OCI-LY3 (cell line): ENCODE data around the gene HPD.

Experiments
- H2AFZ ChIP-seq: fragments of 200-600, 300-600 bp; shearing (Covaris generic); 2 replicates; pipeline ENCODE4 v1.6.0; 2014; ENCODE audit warnings: antibody characterized with exemption, low read depth, low read length
- H3K27ac ChIP-seq: fragments of 200-600, 300-600 bp; sonication (generic); 2 replicates; pipeline ENCODE4 v1.5.1; 2014; ENCODE audit warnings: mild to moderate bottlenecking, low read length, moderate library complexity, mixed read lengths
- H3K27me3 ChIP-seq: fragments of 200-600, 300-600 bp; sonication (generic); 2 replicates; pipeline ENCODE4 v1.6.1; 2014; ENCODE audit warnings: low read depth, low read length, mixed read lengths
- H3K36me3 ChIP-seq: fragments of 200-600, 300-600 bp; sonication (generic); replicated peaks from 2 replicates; pipeline ENCODE3; 2014; ENCODE audit warnings: low read depth, low read length, mixed read lengths
- H3K4me1 ChIP-seq: fragments of 300-600, 200-600 bp; sonication (generic); 2 replicates; pipeline ENCODE4 v1.6.1; 2014; ENCODE audit warnings: low read length, mixed read lengths
- H3K4me2 ChIP-seq: fragments of 200-600, 300-600 bp; sonication (generic); 2 replicates; pipeline ENCODE4 v1.6.1; 2014; ENCODE audit warnings: low read length, mixed read lengths
- H3K4me3 ChIP-seq: fragments of 300-600, 200-600 bp; sonication (generic); 2 replicates; pipeline ENCODE4 v1.5.1; 2014; ENCODE audit warnings: antibody characterized with exemption, mild to moderate bottlenecking, low read length, moderate library complexity
- H3K79me2 ChIP-seq: fragments of 300-600, 200-600 bp; shearing (Covaris generic); 2 replicates; pipeline ENCODE4 v1.6.1; 2014; ENCODE audit warnings: mild to moderate bottlenecking, low read length, mixed read lengths
- H3K9ac ChIP-seq: fragments of 300-600, 200-600 bp; shearing (Covaris generic); 2 replicates; pipeline ENCODE4 v1.6.0; 2014; ENCODE audit warnings: mild to moderate bottlenecking, low read length, moderate library complexity
- H3K9me3 ChIP-seq: fragments of 200-600, 300-600 bp; shearing (Covaris generic); 2 replicates; pipeline ENCODE4 v1.6.1; 2014; ENCODE audit warnings: low read length, mixed read lengths; ENCODE audit not compliant: insufficient read depth
- H4K20me1 ChIP-seq: fragments of 200-600, 300-600 bp; sonication (generic); 2 replicates; pipeline ENCODE4 v1.6.1; 2016; ENCODE audit warnings: low read length, mixed read lengths; ENCODE audit not compliant: insufficient read depth
- CTCF ChIP-seq: fragments of 200-600, 300-600 bp; sonication (generic); IDR thresholded peaks from 2 replicates; pipeline ENCODE4 v1.5.1; 2014; ENCODE audit warnings: antibody characterized with exemption, low read length, low read depth
- EZH2phosphoT487 ChIP-seq: fragments of 200-600 bp; shearing (Covaris generic); IDR thresholded peaks from 2 replicates; pipeline ENCODE4 v1.6.1; 2018; ENCODE audit warnings: antibody characterized with exemption, mixed run types, low read depth

The HPD gene

GRCh38 chr12:121811434-121812319 lies 47.0 kb downstream of the HPD start:
- Histone ChIP-seq H3K4me2 (peak overlapping the region; percentile 96), H2AFZ (no peak overlapping the region), H3K27ac (peak overlapping the region; percentile 29), H4K20me1 (peaks cover 38% of the 10 kb centered on the region), H3K9ac (peak overlapping the region; percentile 62), H3K27me3 (no peaks in the 10 kb centered on the region), H3K9me3 (no peaks in the 10 kb centered on the region), H3K36me3 (peaks cover 69% of the 10 kb centered on the region), H3K79me2 (peaks cover 82% of the 10 kb centered on the region), H3K4me3 (peak overlapping the region; percentile 79), H3K4me1 (peaks cover 28% of the 10 kb centered on the region)
- TF ChIP-seq EZH2phosphoT487 (no peak), CTCF (peak; percentile 91)

DNA sequence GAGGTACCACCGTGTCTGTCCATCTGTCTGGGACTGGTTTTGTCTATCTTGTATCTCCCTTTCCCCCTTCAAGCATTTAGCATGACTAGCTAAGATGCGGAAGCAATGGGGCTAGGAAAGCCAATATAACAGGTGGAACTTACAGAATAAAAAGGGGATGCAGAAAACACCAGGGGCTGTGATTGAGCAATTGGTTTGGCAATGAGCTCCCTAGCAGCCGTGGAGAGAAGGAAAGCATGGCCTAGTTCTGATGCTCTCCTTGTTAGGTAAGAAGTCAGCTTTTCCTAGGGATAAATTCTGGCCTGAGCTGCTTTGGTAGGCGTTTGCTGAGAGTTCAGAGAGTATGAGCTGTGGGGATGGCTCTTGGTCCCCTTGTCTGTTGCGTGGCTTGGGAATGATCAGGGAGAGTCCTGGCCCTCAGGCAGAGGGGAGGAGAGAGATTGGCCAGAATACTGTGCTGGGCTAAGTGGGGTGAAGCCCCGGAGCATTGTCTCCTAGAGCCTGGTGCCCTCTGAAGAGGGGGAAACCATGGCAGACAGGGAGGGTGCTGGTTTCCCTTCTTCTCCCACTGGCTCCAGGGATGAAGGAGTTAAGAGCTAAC lies 47.7 kb downstream of the HPD start:
- H4K20me1 ChIP-seq, result peaks cover 45% of the 10 kb centered on the region
- no peak overlapping the region for H2AFZ ChIP-seq
- H3K27ac ChIP-seq, result peak overlapping the region; percentile 29; the same call in 1 of the 2 replicates
- peaks cover 35% of the 10 kb centered on the region for H3K4me1 ChIP-seq
- H3K27me3 ChIP-seq, result no peaks in the 10 kb centered on the region
- peaks cover 71% of the 10 kb centered on the region for H3K36me3 ChIP-seq
- TF ChIP-seq EZH2phosphoT487 (no peak), CTCF (no peak)
- peak overlapping the region; percentile 62; the same call in 1 of the 2 replicates for H3K9ac ChIP-seq
- peak overlapping the region; percentile 79 for H3K4me3 ChIP-seq
- peaks cover 89% of the 10 kb centered on the region for H3K79me2 ChIP-seq
- H3K4me2 ChIP-seq, result peak overlapping the region; percentile 96
- no peaks in the 10 kb centered on the region for H3K9me3 ChIP-seq

- TF ChIP-seq EZH2phosphoT487 (no peak), CTCF (no peak)
- H3K9me3 ChIP-seq, result no peaks in the 10 kb centered on the region
- H3K79me2 ChIP-seq, result peaks cover 93% of the 10 kb centered on the region
- peak overlapping the region; percentile 96 for H3K4me2 ChIP-seq
- peak overlapping the region; percentile 62; the same call in 1 of the 2 replicates for H3K9ac ChIP-seq
- H3K4me3 ChIP-seq, result no peak overlapping the region
- peaks cover 71% of the 10 kb centered on the region for H3K36me3 ChIP-seq
- no peak overlapping the region for H2AFZ ChIP-seq
- H3K27me3 ChIP-seq, result no peaks in the 10 kb centered on the region
- no peak overlapping the region for H3K27ac ChIP-seq
- H4K20me1 ChIP-seq, result peaks cover 48% of the 10 kb centered on the region
- peaks cover 38% of the 10 kb centered on the region for H3K4me1 ChIP-seq
These were observed 48.3 kb downstream of the HPD start for GRCh38 chr12:121810234-121810817.

- H3K79me2 ChIP-seq, result peaks cover 95% of the 10 kb centered on the region
These were observed 48.9 kb downstream of the HPD start for GRCh38 chr12:121809712-121810116.

More at GRCh38 chr12:121809712-121810116, 48.9 kb downstream of the HPD start:
- no peak overlapping the region for H3K9ac ChIP-seq
- H3K36me3 ChIP-seq, result peaks cover 66% of the 10 kb centered on the region
- H3K4me3 ChIP-seq, result no peak overlapping the region
- TF ChIP-seq CTCF (no peak), EZH2phosphoT487 (no peak)
- H4K20me1 ChIP-seq, result peaks cover 48% of the 10 kb centered on the region
- no peak overlapping the region for H3K27ac ChIP-seq
- no peak overlapping the region for H3K4me2 ChIP-seq
- H3K4me1 ChIP-seq, result peaks cover 38% of the 10 kb centered on the region
- H3K27me3 ChIP-seq, result no peaks in the 10 kb centered on the region
- no peaks in the 10 kb centered on the region for H3K9me3 ChIP-seq
- no peak overlapping the region for H2AFZ ChIP-seq
